ENCODE data around the gene DISP3.

Gene DISP3

DNA sequence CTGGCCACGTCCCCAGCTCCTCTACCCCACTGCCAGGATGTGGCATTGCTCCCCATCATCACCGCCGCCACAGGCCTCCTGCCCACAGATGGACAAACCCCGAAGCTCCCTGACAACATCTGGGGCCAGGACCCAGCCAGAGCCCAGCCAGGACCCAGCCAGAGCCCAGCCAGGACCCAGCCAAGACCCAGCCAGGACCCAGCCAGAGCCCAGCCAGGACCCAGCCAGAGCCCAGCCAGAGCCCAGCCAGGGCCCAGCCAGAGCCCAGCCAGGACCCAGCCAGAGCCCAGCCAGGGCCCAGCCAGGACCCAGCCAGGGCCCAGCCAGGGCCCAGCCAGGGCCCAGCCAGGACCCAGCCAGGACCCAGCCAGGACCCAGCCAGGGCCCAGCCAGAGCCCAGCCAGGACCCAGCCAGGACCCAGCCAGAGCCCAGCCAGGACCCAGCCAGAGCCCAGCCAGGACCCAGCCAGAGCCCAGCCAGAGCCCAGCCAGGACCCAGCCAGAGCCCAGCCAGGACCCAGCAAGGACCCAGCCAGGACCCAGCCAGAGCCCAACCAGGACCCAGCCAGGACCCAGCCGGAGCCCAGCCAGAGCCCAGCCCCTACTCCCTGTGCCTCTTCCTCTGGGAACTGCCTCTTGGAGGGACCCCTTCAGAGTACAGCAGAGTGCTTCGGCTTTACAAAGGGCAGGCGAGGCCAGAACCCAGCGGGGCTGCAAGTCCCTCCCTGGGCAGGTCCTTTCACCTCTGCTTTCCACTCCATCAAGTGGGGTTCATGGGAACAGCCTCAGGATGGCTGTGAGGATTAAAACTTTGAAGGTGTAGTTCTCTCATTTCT is 43.7 kb downstream of the DISP3 start:
- TF ChIP-seq, protein P1, sequence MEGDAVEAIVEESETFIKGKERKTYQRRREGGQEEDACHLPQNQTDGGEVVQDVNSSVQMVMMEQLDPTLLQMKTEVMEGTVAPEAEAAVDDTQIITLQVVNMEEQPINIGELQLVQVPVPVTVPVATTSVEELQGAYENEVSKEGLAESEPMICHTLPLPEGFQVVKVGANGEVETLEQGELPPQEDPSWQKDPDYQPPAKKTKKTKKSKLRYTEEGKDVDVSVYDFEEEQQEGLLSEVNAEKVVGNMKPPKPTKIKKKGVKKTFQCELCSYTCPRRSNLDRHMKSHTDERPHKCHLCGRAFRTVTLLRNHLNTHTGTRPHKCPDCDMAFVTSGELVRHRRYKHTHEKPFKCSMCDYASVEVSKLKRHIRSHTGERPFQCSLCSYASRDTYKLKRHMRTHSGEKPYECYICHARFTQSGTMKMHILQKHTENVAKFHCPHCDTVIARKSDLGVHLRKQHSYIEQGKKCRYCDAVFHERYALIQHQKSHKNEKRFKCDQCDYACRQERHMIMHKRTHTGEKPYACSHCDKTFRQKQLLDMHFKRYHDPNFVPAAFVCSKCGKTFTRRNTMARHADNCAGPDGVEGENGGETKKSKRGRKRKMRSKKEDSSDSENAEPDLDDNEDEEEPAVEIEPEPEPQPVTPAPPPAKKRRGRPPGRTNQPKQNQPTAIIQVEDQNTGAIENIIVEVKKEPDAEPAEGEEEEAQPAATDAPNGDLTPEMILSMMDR (conservative IDR thresholded peaks at IDR 0.05), result no peak

DNA sequence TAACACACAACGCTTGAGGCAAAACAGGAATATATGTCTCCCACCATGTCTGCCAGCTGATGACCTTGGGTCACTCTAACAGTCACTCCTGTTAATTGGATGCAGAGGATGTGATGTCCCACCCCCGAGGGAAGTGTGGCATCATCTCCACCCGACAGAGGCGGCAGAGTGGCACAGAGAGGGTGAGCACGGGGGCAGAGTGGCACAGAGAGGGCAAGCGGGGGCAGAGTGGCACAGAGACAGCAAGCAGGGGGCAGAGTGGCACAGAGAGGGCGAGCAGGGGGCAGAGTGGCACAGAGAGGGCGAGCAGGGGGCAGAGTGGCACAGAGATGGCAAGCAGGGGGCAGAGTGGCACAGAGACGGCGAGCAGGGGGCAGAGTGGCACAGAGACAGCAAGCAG is 44.3 kb downstream of the DISP3 start:
- no peak overlapping the region for H3K27ac ChIP-seq
- TF ChIP-seq, protein P1 (conservative IDR thresholded peaks at IDR 0.05), result no peak

More for the DNA sequence above, 43.7 kb downstream of the DISP3 start:
- H3K27ac ChIP-seq, result no peak overlapping the region

DNA sequence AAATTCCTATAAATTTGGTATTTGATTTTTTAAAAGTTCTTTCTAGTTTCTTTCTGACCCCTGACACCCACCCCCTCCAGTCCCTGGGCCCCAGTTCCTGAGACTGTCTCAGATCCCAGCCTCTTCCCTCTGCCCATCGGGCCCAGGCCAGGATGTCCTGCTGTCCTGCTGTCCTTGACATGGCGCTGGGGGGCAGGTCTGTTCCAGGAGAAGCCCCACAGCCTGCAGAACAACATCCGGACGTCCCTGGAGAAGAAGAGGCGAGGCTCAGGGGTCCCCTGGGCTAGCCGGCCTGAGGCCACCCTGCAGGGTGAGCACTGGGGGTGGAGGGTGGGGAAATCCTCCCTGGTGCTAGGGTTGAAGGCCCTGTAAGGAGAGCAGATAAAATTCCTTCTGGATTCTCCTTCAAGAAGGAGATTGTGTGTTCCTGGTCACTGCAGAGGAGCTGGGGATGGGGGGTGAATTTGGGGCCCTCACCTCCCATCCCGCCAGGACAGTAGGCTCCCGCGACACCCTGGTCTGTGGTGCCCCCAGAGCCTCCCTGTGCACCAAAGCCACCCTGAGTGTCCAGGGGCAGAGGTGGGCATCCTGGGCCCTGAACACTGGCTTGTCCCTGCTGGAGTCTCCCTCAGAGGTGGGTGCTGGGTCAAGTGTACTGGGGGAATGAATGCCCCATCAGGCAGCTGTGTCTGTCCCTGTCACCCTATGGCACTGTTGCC is 45.0 kb downstream of the DISP3 start:
- H3K27ac ChIP-seq, result no peak overlapping the region

DNA sequence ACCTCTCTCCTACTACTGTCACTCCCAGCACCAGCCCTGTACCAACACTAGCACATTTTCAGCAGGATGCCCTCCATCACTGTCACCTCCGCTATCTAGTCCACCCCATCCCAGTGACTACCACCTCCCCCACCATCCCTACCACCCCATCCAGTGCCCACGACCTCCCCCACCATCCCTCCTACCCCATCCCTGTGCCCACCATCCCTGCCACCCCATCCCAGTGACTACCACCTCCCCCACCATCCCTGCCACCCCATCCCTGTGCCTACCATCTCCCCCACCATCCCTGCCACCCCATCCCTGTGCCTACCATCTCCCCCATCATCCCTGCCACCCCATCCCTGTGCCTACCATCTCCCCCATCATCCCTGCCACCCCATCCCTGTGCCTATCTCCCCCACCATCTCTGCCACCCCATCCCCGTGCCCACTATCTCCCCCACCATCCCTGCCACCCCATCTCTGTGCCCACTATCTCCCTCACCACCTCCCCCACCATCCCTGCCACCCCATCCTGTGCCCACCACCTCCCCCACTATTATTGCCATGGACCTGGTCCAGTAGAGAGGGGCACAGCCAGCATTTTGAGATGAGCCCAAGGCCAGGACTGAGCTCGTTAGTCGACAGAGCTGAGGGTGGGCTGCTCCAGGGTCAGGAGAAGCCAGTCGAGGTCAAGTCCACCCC is 45.7 kb downstream of the DISP3 start:
- no peak overlapping the region for H3K27ac ChIP-seq
- TF ChIP-seq, protein P1 (conservative IDR thresholded peaks at IDR 0.05), result no peak

More for the DNA sequence above, 45.0 kb downstream of the DISP3 start:
- TF ChIP-seq, protein P1 (conservative IDR thresholded peaks at IDR 0.05), result no peak

DNA sequence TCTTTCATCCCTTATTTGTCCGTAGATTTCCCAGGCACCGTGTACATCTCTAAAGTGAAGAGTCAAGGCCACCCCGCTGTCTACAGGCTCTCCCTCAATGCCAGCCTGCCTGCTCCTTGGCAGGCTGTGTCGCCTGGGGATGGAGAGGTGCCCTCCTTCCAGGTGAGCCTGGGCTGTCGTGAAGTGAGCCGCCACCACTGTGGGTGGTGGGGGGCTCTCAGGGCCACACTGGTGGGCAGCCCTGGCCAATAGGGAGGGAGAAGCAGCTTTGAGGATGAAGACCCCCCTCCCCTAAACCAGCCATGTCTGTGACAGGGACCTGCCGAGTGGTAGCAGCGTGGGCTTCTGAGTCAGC is 46.2 kb downstream of the DISP3 start:
- TF ChIP-seq, protein P1 (conservative IDR thresholded peaks at IDR 0.05), result no peak
- H3K27ac ChIP-seq, result no peak overlapping the region

DNA sequence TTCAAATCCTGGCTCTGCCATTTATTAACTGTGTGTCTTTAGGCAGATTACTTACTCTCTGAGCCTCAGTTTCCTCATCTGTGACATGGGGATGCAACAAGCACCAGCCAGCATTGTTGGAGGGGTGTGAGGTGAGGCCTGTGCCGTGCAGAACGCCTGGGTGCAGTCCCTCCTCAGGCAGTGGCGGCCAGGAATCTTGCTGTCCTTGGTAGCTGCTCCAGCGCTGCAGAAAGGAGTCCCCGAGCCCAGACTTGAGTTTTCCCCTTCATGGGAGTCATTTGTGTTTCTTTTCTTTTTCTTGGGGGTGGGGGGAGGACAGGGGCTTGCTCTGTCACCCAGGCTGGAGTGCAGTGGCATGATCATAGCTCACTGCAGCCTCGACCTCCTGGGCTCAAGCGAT is 46.6 kb downstream of the DISP3 start:
- TF ChIP-seq, protein P1 (conservative IDR thresholded peaks at IDR 0.05), result no peak
- H3K27ac ChIP-seq, result no peak overlapping the region
